Smooth muscle cell (in vitro differentiated cells): ENCODE measurements around the gene SCYL1. TPM values are rescaled to one million over a fixed set of nuclear protein-coding genes. Genes with fewer than 3 reads are reported as not detected.

Experiments
- DNase-seq: peaks from one replicate; lab custom pipeline; 2025; ENCODE audit not compliant: unreplicated experiment; lab: John Stamatoyannopoulos, UW
- H2AFZ ChIP-seq: fragments of 200-600 bp; sonication (generic); 2 replicates; pipeline ENCODE4 v1.6.0; 2016; ENCODE audit warnings: antibody characterized with exemption, low read depth, mild to moderate bottlenecking
- H3F3A ChIP-seq: fragments of 200-600 bp; sonication (generic); 2 replicates; pipeline ENCODE4 v1.6.0; 2017; ENCODE audit warnings: antibody characterized with exemption, low read depth
- H3K27ac ChIP-seq: fragments of 200-600 bp; sonication (generic); 2 replicates; pipeline ENCODE4 v1.5.1; 2016; ENCODE audit warnings: low read depth, mild to moderate bottlenecking
- H3K27me3 ChIP-seq: fragments of 200-600 bp; sonication (generic); 2 replicates; pipeline ENCODE4 v1.6.1; 2016; ENCODE audit warnings: low read depth, mild to moderate bottlenecking
- H3K36me3 ChIP-seq: fragments of 200-600 bp; sonication (generic); 2 replicates; pipeline ENCODE4 v1.5.1; 2016; ENCODE audit warnings: low read depth
- H3K4me1 ChIP-seq: fragments of 200-600 bp; sonication (generic); 2 replicates; pipeline ENCODE4 v1.5.1; 2016; ENCODE audit warnings: low read depth
- H3K4me2 ChIP-seq: fragments of 200-600 bp; sonication (generic); 2 replicates; pipeline ENCODE4 v1.6.0; 2016; ENCODE audit warnings: mild to moderate bottlenecking
- H3K4me3 ChIP-seq: fragments of 200-600 bp; sonication (generic); 2 replicates; pipeline ENCODE4 v1.5.1; 2016; ENCODE audit warnings: mild to moderate bottlenecking
- H3K79me2 ChIP-seq: fragments of 200-600 bp; sonication (generic); 2 replicates; pipeline ENCODE4 v1.6.0; 2016; ENCODE audit warnings: low read depth, mild to moderate bottlenecking
- H3K9ac ChIP-seq: fragments of 200-600 bp; sonication (generic); 2 replicates; pipeline ENCODE4 v1.6.0; 2016; ENCODE audit warnings: low read depth
- H3K9me3 ChIP-seq: fragments of 200-600 bp; sonication (generic); replicated peaks from 2 replicates; pipeline ENCODE4 v1.5.1; 2016; ENCODE audit warnings: low read depth
- H4K20me1 ChIP-seq: fragments of 200-600 bp; sonication (generic); 2 replicates; pipeline ENCODE4 v1.6.0; 2016; ENCODE audit warnings: low read depth
- WGBS: methylation state at CpG from one replicate; pipeline ENCODE4 v1.1.7; 2016; ENCODE audit warnings: low lambda C conversion rate; 5-methylcytosine and 5-hydroxymethylcytosine counted together
- polyA plus RNA-seq: library from polyadenylated mRNA; unstranded; fragments of >200 nt; fragmentation: Nextera tagmentation; extraction: Ambion mirVana; gene quantifications from 2 replicates; pipeline ENCODE4 v1.2.1, GENCODE V29; 2016
- small RNA-seq: library from RNA; depleted of rRNA; stranded (forward); fragments of <200 nt; gene quantifications from one replicate; pipeline ENCODE3, GENCODE V24; 2014
- total RNA-seq: library from RNA; depleted of rRNA; stranded (reverse); fragments of >200 nt; gene quantifications from 2 replicates; pipeline ENCODE4 v1.2.3, GENCODE V29; 2014
- TF ChIP-seq, protein P1 (sequence below): fragments of 200-600 bp; sonication (generic); IDR thresholded peaks from 2 replicates; pipeline ENCODE4 v1.5.1; 2017; ENCODE audit warnings: borderline replicate concordance, mild to moderate bottlenecking, antibody characterized with exemption; ENCODE audit not compliant: insufficient read depth, poor library complexity, severe bottlenecking

Gene SCYL1
- total and polyA plus RNA-seq, 2 experiments from 2014 or later, result 66.6 to 123 TPM

- Histone ChIP-seq H3K4me2 (no peak overlapping the region), H4K20me1 (no peaks in the 10 kb centered on the region), H3K27me3 (peaks cover 4% of the 10 kb centered on the region), H3K4me1 (no peaks in the 10 kb centered on the region), H3K79me2 (no peaks in the 10 kb centered on the region), H3K27ac (no peak overlapping the region), H2AFZ (no peak overlapping the region), H3K4me3 (no peak overlapping the region), H3K9ac (no peak overlapping the region), H3F3A (no peaks in the 10 kb centered on the region), H3K36me3 (no peaks in the 10 kb centered on the region), H3K9me3 (no peaks in the 10 kb centered on the region)
- DNase-seq, result no peak
- TF ChIP-seq, protein P1, sequence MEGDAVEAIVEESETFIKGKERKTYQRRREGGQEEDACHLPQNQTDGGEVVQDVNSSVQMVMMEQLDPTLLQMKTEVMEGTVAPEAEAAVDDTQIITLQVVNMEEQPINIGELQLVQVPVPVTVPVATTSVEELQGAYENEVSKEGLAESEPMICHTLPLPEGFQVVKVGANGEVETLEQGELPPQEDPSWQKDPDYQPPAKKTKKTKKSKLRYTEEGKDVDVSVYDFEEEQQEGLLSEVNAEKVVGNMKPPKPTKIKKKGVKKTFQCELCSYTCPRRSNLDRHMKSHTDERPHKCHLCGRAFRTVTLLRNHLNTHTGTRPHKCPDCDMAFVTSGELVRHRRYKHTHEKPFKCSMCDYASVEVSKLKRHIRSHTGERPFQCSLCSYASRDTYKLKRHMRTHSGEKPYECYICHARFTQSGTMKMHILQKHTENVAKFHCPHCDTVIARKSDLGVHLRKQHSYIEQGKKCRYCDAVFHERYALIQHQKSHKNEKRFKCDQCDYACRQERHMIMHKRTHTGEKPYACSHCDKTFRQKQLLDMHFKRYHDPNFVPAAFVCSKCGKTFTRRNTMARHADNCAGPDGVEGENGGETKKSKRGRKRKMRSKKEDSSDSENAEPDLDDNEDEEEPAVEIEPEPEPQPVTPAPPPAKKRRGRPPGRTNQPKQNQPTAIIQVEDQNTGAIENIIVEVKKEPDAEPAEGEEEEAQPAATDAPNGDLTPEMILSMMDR, result no peak
- WGBS, result 82% methylated on average over 40 of the region's 51 CpGs
Observed at GRCh38 chr11:65585396-65586246, 60.7 kb downstream of the SCYL1 start.

DNA sequence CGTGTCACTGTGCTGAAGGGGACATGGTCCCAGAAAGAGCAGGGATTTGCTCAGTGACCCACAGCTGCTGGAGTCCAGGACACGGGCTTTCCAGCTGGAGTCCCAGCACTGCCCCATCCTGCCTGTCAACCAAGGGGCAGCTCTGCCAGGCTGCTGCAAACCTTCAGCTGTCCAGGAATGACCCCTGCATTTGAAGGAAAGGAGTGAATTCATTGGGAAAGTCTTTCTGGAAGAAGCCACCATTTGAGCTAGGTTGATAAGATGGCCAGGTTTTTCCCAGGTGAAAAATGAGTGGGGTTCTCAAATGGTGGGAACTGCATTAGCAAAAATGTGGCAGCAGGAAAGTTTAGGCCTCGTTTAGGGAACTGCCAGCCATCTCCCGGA is 61.4 kb downstream of the SCYL1 start:
- Histone ChIP-seq H2AFZ (no peak overlapping the region), H3K9ac (no peak overlapping the region), H3K27me3 (peaks cover 4% of the 10 kb centered on the region), H3K4me1 (peaks cover 2% of the 10 kb centered on the region), H3K9me3 (no peaks in the 10 kb centered on the region), H3K4me2 (no peak overlapping the region), H4K20me1 (no peaks in the 10 kb centered on the region), H3F3A (peaks cover 3% of the 10 kb centered on the region), H3K79me2 (no peaks in the 10 kb centered on the region), H3K27ac (no peak overlapping the region), H3K4me3 (no peak overlapping the region), H3K36me3 (no peaks in the 10 kb centered on the region)
- TF ChIP-seq, protein P1, result no peak
- DNase-seq, result no peak
- WGBS, result 91% methylated on average over 4 of the region's 4 CpGs

GRCh38 chr11:65586676-65587075 is 61.8 kb downstream of the SCYL1 start:
- H3K36me3 ChIP-seq, result no peaks in the 10 kb centered on the region
- no peaks in the 10 kb centered on the region for H3K9me3 ChIP-seq
- H3F3A ChIP-seq, result peaks cover 5% of the 10 kb centered on the region
- H3K4me3 ChIP-seq, result no peak overlapping the region
- 47% methylated on average over 2 of the region's 2 CpGs for WGBS
- H3K27ac ChIP-seq, result no peak overlapping the region
- H3K4me1 ChIP-seq, result peaks cover 6% of the 10 kb centered on the region
- H3K4me2 ChIP-seq, result no peak overlapping the region
- no peaks in the 10 kb centered on the region for H4K20me1 ChIP-seq
- TF ChIP-seq, protein P1, result no peak
- DNase-seq, result no peak
- H2AFZ ChIP-seq, result no peak overlapping the region
- H3K27me3 ChIP-seq, result peaks cover 4% of the 10 kb centered on the region
- no peak overlapping the region for H3K9ac ChIP-seq
- H3K79me2 ChIP-seq, result no peaks in the 10 kb centered on the region

Small RNA genes lying within 50 kb of the gene (small RNA-seq; reads per million reads assigned to genes)
- gene AP001362.1 (not detected), gene RF01684 (not detected)

Other genes starting within 250 kb of the SCYL1 start
- 0.94 and 4.0 TPM in 2 replicates for gene CDC42EP2, start 210.2 kb upstream of the SCYL1 start, total RNA-seq
- 7.8 and 13.0 TPM in 2 replicates for gene CDC42EP2, start 210.2 kb upstream of the SCYL1 start, polyA plus RNA-seq
- gene DPF2, start 191.2 kb upstream of the SCYL1 start, total RNA-seq, result 40.1 and 40.5 TPM in 2 replicates
- 69.4 and 82.1 TPM in 2 replicates for gene DPF2, start 191.2 kb upstream of the SCYL1 start, polyA plus RNA-seq
- gene TIGD3, start 170.3 kb upstream of the SCYL1 start, total RNA-seq, result 0.49 TPM in 1 of 2 replicates, not detected in the other
- gene TIGD3, start 170.3 kb upstream of the SCYL1 start, polyA plus RNA-seq, result not detected in 2 replicates
- 0.81 and 2.2 TPM in 2 replicates for gene SLC25A45, start 142.4 kb upstream of the SCYL1 start, total RNA-seq
- gene SLC25A45, start 142.4 kb upstream of the SCYL1 start, polyA plus RNA-seq, result 3.4 and 7.7 TPM in 2 replicates
- gene FRMD8, start 138.4 kb upstream of the SCYL1 start, total RNA-seq, result 16.7 and 19.1 TPM in 2 replicates
- 37.8 and 40.8 TPM in 2 replicates for gene FRMD8, start 138.4 kb upstream of the SCYL1 start, polyA plus RNA-seq
- 142 and 155 TPM in 2 replicates for gene NEAT1, start 102.3 kb upstream of the SCYL1 start, total RNA-seq
- gene NEAT1, start 102.3 kb upstream of the SCYL1 start, polyA plus RNA-seq, result 14.9 and 84.6 TPM in 2 replicates
- gene MALAT1, start 26.0 kb upstream of the SCYL1 start, total RNA-seq, result 7,019 and 7,386 TPM in 2 replicates
- gene MALAT1, start 26.0 kb upstream of the SCYL1 start, polyA plus RNA-seq, result 6,158 and 16,096 TPM in 2 replicates
- 33.6 TPM in 2 replicates for gene LTBP3, start 33.3 kb downstream of the SCYL1 start, total RNA-seq
- 46.4 and 53.9 TPM in 2 replicates for gene LTBP3, start 33.3 kb downstream of the SCYL1 start, polyA plus RNA-seq
- 45.9 and 55.5 TPM in 2 replicates for gene ZNRD2, start 45.4 kb downstream of the SCYL1 start, total RNA-seq
- 105 and 108 TPM in 2 replicates for gene ZNRD2, start 45.4 kb downstream of the SCYL1 start, polyA plus RNA-seq
- gene FAM89B, start 47.5 kb downstream of the SCYL1 start, total RNA-seq, result 51.4 and 63.9 TPM in 2 replicates
- gene FAM89B, start 47.5 kb downstream of the SCYL1 start, polyA plus RNA-seq, result 174 TPM in 2 replicates
- 5.1 and 14.0 TPM in 2 replicates for gene EHBP1L1, start 51.0 kb downstream of the SCYL1 start, total RNA-seq
- gene EHBP1L1, start 51.0 kb downstream of the SCYL1 start, polyA plus RNA-seq, result 28.4 and 29.5 TPM in 2 replicates
- 1.7 TPM in 1 of 2 replicates, not detected in the other for gene KCNK7, start 70.7 kb downstream of the SCYL1 start, total RNA-seq
- gene KCNK7, start 70.7 kb downstream of the SCYL1 start, polyA plus RNA-seq, result not detected in 2 replicates
- 14.9 and 15.0 TPM in 2 replicates for gene MAP3K11, start 89.1 kb downstream of the SCYL1 start, total RNA-seq
- gene MAP3K11, start 89.1 kb downstream of the SCYL1 start, polyA plus RNA-seq, result 17.3 and 29.7 TPM in 2 replicates
- gene PCNX3, start 90.7 kb downstream of the SCYL1 start, total RNA-seq, result 12.0 and 17.5 TPM in 2 replicates
- 18.3 and 20.7 TPM in 2 replicates for gene PCNX3, start 90.7 kb downstream of the SCYL1 start, polyA plus RNA-seq
- 9.8 and 15.9 TPM in 2 replicates for gene SIPA1, start 113.0 kb downstream of the SCYL1 start, total RNA-seq
- gene SIPA1, start 113.0 kb downstream of the SCYL1 start, polyA plus RNA-seq, result 63.8 and 67.6 TPM in 2 replicates
- gene RELA, start 137.8 kb downstream of the SCYL1 start, total RNA-seq, result 41.7 and 48.1 TPM in 2 replicates
- 82.8 and 98.4 TPM in 2 replicates for gene RELA, start 137.8 kb downstream of the SCYL1 start, polyA plus RNA-seq
- 37.0 and 40.1 TPM in 2 replicates for gene KAT5, start 187.2 kb downstream of the SCYL1 start, total RNA-seq
- 38.8 and 45.1 TPM in 2 replicates for gene KAT5, start 187.2 kb downstream of the SCYL1 start, polyA plus RNA-seq
- gene RNASEH2C, start 195.7 kb downstream of the SCYL1 start, total RNA-seq, result 20.9 and 30.0 TPM in 2 replicates
- 51.7 and 56.8 TPM in 2 replicates for gene RNASEH2C, start 195.7 kb downstream of the SCYL1 start, polyA plus RNA-seq